GM19397 (cell line): Measurements from ENCODE around the gene OR5M8.

Experiments used
- ATAC-seq: cut with Tn5 transposase; IDR thresholded peaks from one replicate; pipeline ENCODE4 v1.9.1; 2021; ENCODE audit warnings: mild to moderate bottlenecking, moderate library complexity; ENCODE audit not compliant: unreplicated experiment

The OR5M8 gene

GRCh38 chr11:56491270-56491669 is at the start of gene OR5M8:
TSS of gene OR5M8 (minus strand) at chr11:56491370. CDS start at chr11:56491370, 0 bp downstream.
- ATAC-seq = no peak

DNA sequence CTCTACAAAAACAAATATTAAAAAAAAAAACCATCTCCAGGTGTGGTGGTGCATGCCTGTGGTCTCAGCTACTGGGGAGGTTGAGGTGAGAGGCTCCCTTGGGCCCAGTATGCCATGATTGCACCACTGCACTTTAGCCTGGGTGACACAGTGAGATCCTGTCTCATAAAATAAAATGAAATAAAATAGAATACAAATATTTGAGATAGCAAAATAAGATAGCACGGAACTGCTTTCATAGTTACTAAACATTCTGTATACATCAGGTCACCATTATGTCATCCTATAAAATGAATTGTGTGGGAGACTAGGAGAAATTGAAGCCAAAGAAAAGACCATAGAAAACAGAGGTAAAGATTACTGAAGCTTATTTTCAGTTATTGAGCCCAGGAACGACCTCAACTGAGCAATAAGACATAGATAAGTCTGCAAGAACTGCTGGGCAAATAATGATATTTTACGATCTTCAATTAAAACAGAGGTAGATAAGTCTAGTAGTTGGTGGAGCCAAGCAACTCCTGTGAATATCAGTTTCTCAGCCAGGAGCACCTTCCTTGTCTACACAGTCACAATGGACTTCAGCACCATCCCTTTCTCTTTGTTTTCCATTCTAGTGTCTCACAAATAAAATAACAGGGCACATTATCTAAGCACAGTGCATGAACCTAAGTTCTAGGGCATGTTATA is 42.0 kb upstream of the OR5M8 start:
- no peak for ATAC-seq

DNA sequence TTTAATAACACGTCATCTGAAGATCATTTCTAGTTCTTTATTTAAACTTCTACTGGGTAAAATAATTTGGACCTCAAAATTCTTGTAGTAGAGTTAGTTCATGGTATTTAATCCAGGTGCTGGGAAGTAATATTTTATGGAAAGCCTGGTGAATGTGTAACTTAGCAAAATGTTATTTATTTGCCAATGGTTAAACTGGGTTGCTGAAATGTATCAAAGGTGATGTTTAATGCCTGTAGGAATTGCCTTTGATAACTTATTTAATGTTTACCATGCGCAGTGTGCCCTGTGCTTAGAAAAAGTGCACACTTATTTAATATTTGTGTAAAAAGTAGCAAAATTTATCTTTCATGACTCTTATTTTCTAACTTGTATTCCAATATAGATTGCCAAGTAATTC is 40.7 kb upstream of the OR5M8 start:
- no peak for ATAC-seq

GRCh38 chr11:56522008-56522407 is 30.8 kb upstream of the OR5M8 start:
- ATAC-seq = no peak

GRCh38 chr11:56513280-56513679 is 22.1 kb upstream of the OR5M8 start:
- ATAC-seq = no peak

GRCh38 chr11:56509439-56509838 is 18.3 kb upstream of the OR5M8 start:
- ATAC-seq = no peak

GRCh38 chr11:56497010-56497409 is 5.8 kb upstream of the OR5M8 start:
- no peak for ATAC-seq

- no peak for ATAC-seq
Measured at GRCh38 chr11:56495117-56495516, 3.9 kb upstream of the OR5M8 start.

- no peak for ATAC-seq
Measured at GRCh38 chr11:56486801-56487200, 4.4 kb downstream of the OR5M8 start.

GRCh38 chr11:56474729-56475235 is 16.4 kb downstream of the OR5M8 start:
- ATAC-seq = no peak

DNA sequence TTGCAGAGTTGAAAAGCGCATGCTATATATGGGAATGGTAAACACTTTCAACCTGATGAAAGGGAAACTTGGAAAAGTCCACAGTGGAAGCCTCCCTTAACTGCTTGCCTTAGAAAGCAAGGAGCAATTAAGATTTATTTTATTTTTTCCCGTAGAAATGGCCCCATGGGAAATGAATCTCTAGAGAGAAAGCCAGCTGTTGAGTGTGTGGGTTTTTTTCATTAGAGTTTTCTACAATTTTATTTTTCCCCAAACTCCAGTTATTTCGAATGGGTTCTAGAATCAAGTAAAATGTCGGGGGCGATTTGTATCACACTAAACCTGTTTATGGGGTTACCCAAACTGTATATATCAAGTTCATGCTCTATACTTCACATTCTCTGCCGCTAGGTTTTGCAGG is 17.9 kb downstream of the OR5M8 start, which contains the start of gene OR5M3:
TSS of gene OR5M3 (minus strand) at position 101 of the 400 bp plus-strand sequence. CDS start 2,855 bp downstream, outside the sequence.
- ATAC-seq = no peak

DNA sequence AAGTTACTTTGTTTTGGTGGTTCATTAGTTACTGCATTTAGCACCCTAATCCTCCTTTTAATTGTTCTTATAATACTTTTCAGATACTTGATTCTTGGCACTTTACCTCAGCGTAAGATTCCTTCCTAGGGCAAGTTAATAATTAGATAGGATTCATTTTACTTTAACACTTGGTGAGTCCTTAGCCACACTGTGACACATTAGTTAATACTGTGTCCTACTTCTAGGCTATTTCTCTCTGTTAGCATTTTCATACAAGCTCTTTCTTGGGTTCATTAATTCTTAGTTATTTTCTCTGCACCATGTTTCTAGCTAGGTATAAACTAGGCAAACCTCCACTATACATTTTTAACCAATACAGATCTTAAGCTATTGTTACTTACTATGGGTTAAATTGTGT is 34.1 kb downstream of the OR5M8 start:
- ATAC-seq = no peak

DNA sequence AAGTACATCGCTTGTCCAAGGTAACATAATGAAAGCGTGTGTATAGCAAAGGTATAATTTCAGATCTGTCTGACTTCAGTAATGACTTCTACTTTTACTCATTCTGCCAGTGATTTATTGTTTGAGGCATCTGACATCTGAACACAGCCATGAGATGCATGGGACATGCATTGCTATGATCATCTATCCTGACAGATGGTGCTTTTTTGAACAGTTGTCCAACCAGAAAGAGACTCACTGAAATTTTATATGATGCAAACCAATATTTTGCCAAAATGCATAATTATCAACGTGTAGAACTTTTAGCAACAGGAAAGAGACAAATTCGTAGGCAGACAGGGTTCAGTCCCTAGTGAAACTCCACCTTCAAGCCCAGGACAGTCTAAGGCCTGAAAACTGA is 37.6 kb downstream of the OR5M8 start:
- no peak for ATAC-seq
